K562 (cell line): ENCODE results near the gene DGCR6L. TPM values are rescaled to one million over a fixed set of nuclear protein-coding genes. Genes with fewer than 3 reads are reported as not detected.
"Not testable (repeated sequence)": the region's sequence is repeated elsewhere in the genome, so short reads cannot be mapped to it uniquely, and the experiment has no call there.

Source experiments
- ATAC-seq: fragments of 200-7000 bp; cut with Tn5 transposase; 3 replicates; pipeline ENCODE4 v1.9.1; 2020; ENCODE audit warnings: moderate library complexity
- BruUV-seq: library from RNA; stranded (reverse); fragments of 400-500 nt; replicated peaks from 2 replicates; lab custom pipeline; 2021; lab: Mats Ljungman, UMichigan
- CTCF ChIA-PET: fragments of 300-600 bp; formaldehyde crosslinking; extraction: SDS; loops from one replicate; lab custom pipeline; 2021; ENCODE audit warnings: low intra/inter-chr PET ratio; lab: Yijun Ruan, JAX
- POLR2A ChIA-PET: fragments of 300-600, 350-650 bp; sonication (Branson Sonifier 250); formaldehyde crosslinking; extraction: SDS; loops from one replicate; lab custom pipeline; 2021; ENCODE audit warnings: antibody characterized with exemption, inconsistent platforms; lab: Yijun Ruan, JAX
- DNase-seq, 4 experiments: peaks; one replicate each; pipeline versions ENCODE4 v3.0.0 to v3.0.0-alpha.2; 2011 to 2018; ENCODE audit warnings: low spot score in 3 of 4, mixed read lengths in 3 of 4; ENCODE audit errors: extremely low read depth in 1 of 4
- FAIRE-seq: peaks from 2 replicates; lab custom pipeline; 2011; peaks lifted over from hg19 to GRCh38; lab: Jason Lieb, UNC
- H2AFZ ChIP-seq: 2 replicates; pipeline ENCODE4 v1.6.0; 2011; ENCODE audit warnings: low read depth, low read length, control low read depth, inconsistent platforms
- H3K27ac ChIP-seq: fragments of 200-600 bp; 3 replicates; pipeline ENCODE4 v1.8.0; 2011; ENCODE audit warnings: low read depth, mild to moderate bottlenecking, control low read depth, inconsistent platforms, low read length, moderate library complexity, mixed read lengths; ENCODE audit errors: extremely low read depth
- H3K27me3 ChIP-seq, 2 experiments: fragments of 300-600 bp in 1 of 2; 2 replicates in 1 of 2; 3 replicates in 1 of 2; pipeline versions ENCODE4 v1.6.0 to v1.8.0; 2011; ENCODE audit warnings: inconsistent platforms in 2 of 2, low read length in 2 of 2, mild to moderate bottlenecking in 1 of 2, mixed read lengths in 1 of 2, moderate library complexity in 1 of 2; ENCODE audit not compliant: control insufficient read depth in 2 of 2, insufficient read depth in 2 of 2
- H3K36me3 ChIP-seq: fragments of 300-600 bp; 3 replicates; pipeline ENCODE4 v1.8.0; 2011; ENCODE audit warnings: mild to moderate bottlenecking, low read length, inconsistent platforms; ENCODE audit not compliant: control insufficient read depth, insufficient read depth
- H3K4me1 ChIP-seq, 2 experiments: fragments of 200-600 bp in 1 of 2; replicated peaks in 1 of 2; 2 replicates in 1 of 2; 3 replicates in 1 of 2; pipeline versions ENCODE4 v1.5.1 to v1.8.0; 2011; ENCODE audit warnings: inconsistent platforms in 2 of 2, low read length in 2 of 2, mild to moderate bottlenecking in 1 of 2, mixed read lengths in 1 of 2, moderate library complexity in 1 of 2; ENCODE audit not compliant: control insufficient read depth in 2 of 2, insufficient read depth in 2 of 2
- H3K4me2 ChIP-seq: 2 replicates; pipeline ENCODE4 v1.6.1; 2011; ENCODE audit warnings: low read length, control low read depth, inconsistent platforms, mixed read lengths; ENCODE audit not compliant: insufficient read depth
- H3K4me3 ChIP-seq: fragments of 200-600 bp; sonication (generic), shearing (Covaris generic); 2 replicates; pipeline ENCODE4 v1.5.1; 2016; ENCODE audit warnings: control low read depth, inconsistent platforms
- H3K79me2 ChIP-seq: fragments of 200-600 bp; 3 replicates; pipeline ENCODE4 v1.8.0; 2011; ENCODE audit warnings: low read length, inconsistent platforms; ENCODE audit not compliant: control insufficient read depth, insufficient read depth
- H3K9ac ChIP-seq, 2 experiments: 2 replicates each; pipeline versions ENCODE4 v1.6.0 to v1.6.1; 2011; ENCODE audit warnings: low read depth in 2 of 2, low read length in 2 of 2, control low read depth in 1 of 2, inconsistent platforms in 1 of 2, mild to moderate bottlenecking in 1 of 2, mixed read lengths in 1 of 2; ENCODE audit not compliant: insufficient read depth in 1 of 2
- H3K9me1 ChIP-seq: one replicate; pipeline ENCODE4 v1.6.0; 2011; ENCODE audit warnings: inconsistent platforms, mild to moderate bottlenecking, low read length, moderate library complexity; ENCODE audit not compliant: control insufficient read depth, insufficient read depth
- H3K9me3 ChIP-seq: replicated peaks from 2 replicates; pipeline ENCODE4 v1.5.1; 2011; ENCODE audit warnings: low read depth, low read length, inconsistent platforms; ENCODE audit not compliant: control insufficient read depth, insufficient read depth
- H4K20me1 ChIP-seq: replicated peaks from 2 replicates; pipeline ENCODE4 v1.6.1; 2011; ENCODE audit warnings: low read length, inconsistent platforms, mixed read lengths; ENCODE audit not compliant: control insufficient read depth, insufficient read depth
- ATF1 ChIP-seq, 2 experiments: fragments of 450-650 bp in 1 of 2; IDR thresholded peaks; 2 replicates each; pipeline ENCODE4 v1.6.1; 2016; ENCODE audit warnings: missing compliant biosample characterization in 1 of 2, missing genetic modification characterization in 1 of 2
- BHLHE40 ChIP-seq: IDR thresholded peaks from 2 replicates; pipeline ENCODE4 v1.6.1; 2011; ENCODE audit warnings: low read length, improper control_type of control experiment
- CBFA2T2 ChIP-seq: fragments of 450-650 bp; conservative IDR thresholded peaks from 2 replicates; pipeline ENCODE4 v1.6.1; 2017; ENCODE audit warnings: mild to moderate bottlenecking
- CREM ChIP-seq: IDR thresholded peaks from 2 replicates; pipeline ENCODE4 v1.6.1; 2014; ENCODE audit warnings: antibody characterized with exemption, low read depth
- JUNB ChIP-seq: fragments of 450-650 bp; formaldehyde crosslinking; conservative IDR thresholded peaks from 2 replicates; pipeline ENCODE4 v1.4.0; 2020; ENCODE audit warnings: mild to moderate bottlenecking
- RAD51 ChIP-seq: fragments of 450-650 bp; IDR thresholded peaks from 2 replicates; pipeline ENCODE4 v1.7.1; 2016; ENCODE audit warnings: low read depth, mild to moderate bottlenecking, borderline replicate concordance
- RBBP5 ChIP-seq: fragments of 200-600 bp; sonication (generic); IDR thresholded peaks from 2 replicates; pipeline ENCODE4 v1.6.1; 2012; ENCODE audit warnings: borderline replicate concordance, mild to moderate bottlenecking, low read length, control low read depth, inconsistent platforms; ENCODE audit not compliant: insufficient read depth, poor library complexity, severe bottlenecking
- TFE3 ChIP-seq: fragments of 450-650 bp; formaldehyde crosslinking; IDR thresholded peaks from 2 replicates; pipeline ENCODE4 v1.4.0; 2020; ENCODE audit warnings: mild to moderate bottlenecking, mixed read lengths
- USF2 ChIP-seq: sonication (generic); formaldehyde crosslinking; IDR thresholded peaks from 2 replicates; pipeline ENCODE4 v1.5.0; 2020; ENCODE audit warnings: missing genetic modification reagents
- ZNF263 ChIP-seq: sonication (generic); formaldehyde crosslinking; IDR thresholded peaks from 2 replicates; pipeline ENCODE4 v1.8.0; 2022; ENCODE audit warnings: mild to moderate bottlenecking, missing genetic modification reagents, borderline replicate concordance
- ZNF695 ChIP-seq: fragments of 450-650 bp; formaldehyde crosslinking; IDR thresholded peaks from 2 replicates; pipeline ENCODE4 v1.4.0; 2020; ENCODE audit warnings: mild to moderate bottlenecking, moderate library complexity
- WGBS: fragments of 100-300 bp; shearing (Covaris generic); methylation state at CpG from one replicate; pipeline ENCODE4 v1.1.6; 2016; ENCODE audit warnings: low coverage, mixed read lengths; ENCODE audit not compliant: insufficient coverage; ENCODE audit errors: missing lambda C conversion rate; 5-methylcytosine and 5-hydroxymethylcytosine counted together
- in situ Hi-C: fragments of 300-500 bp; cut with MboI; formaldehyde crosslinking; loops from 4 replicates; pipeline ENCODE4 v1.15.0; 2018; ENCODE audit warnings: inconsistent platforms, mixed read lengths
- intact Hi-C: fragments of 100-400 bp; cut with micrococcal nuclease; formaldehyde crosslinking; loops from 2 replicates; pipeline ENCODE4 v1.14.2; 2022
- polyA plus RNA-seq, 8 experiments: library from polyadenylated mRNA; depleted of rRNA in 4 of 8; stranded (reverse) in 5 of 8; unstranded in 3 of 8; fragments of >200 nt; fragmentation: Nextera tagmentation in 2 of 8; fragmentation: Illumina TruSeq in 1 of 8; extraction: Ambion mirVana in 2 of 8; extraction: Trizol in 1 of 8; gene quantifications; 2 replicates each; pipeline versions ENCODE4 v1.2.1 to v1.2.3, GENCODE V29; 2011 to 2014; ENCODE audit warnings: inconsistent platforms in 1 of 8, missing spikeins in 1 of 8
- total RNA-seq, 7 experiments: library from RNA; depleted of rRNA in 6 of 7; stranded (reverse); fragments of >200 nt in 6 of 7; fragmentation: Illumina TruSeq in 2 of 7; extraction: Trizol in 2 of 7; gene quantifications; 2 replicates each; pipeline versions ENCODE4 v1.2.1 to v1.2.3, GENCODE V29; 2011 to 2021; ENCODE audit warnings: low replicate concordance in 1 of 7
- TF ChIP-seq, protein P1 (sequence below): sonication (generic); formaldehyde crosslinking; IDR thresholded peaks from 2 replicates; pipeline ENCODE4 v1.9.0; 2022; ENCODE audit warnings: mild to moderate bottlenecking, missing genetic modification reagents
- TF ChIP-seq, protein P2 (sequence below): sonication (generic); formaldehyde crosslinking; IDR thresholded peaks from 2 replicates; pipeline ENCODE4 v1.9.0; 2022; ENCODE audit warnings: mild to moderate bottlenecking, missing genetic modification reagents
- TF ChIP-seq, protein P3 (sequence below): sonication (generic); formaldehyde crosslinking; IDR thresholded peaks from 2 replicates; pipeline ENCODE4 v1.8.1; 2023; ENCODE audit warnings: mild to moderate bottlenecking, missing genetic modification reagents

The DGCR6L gene
- total and polyA plus RNA-seq, 9 of the 15 experiments (the other 6 are each of a cell fraction or from before 2014, with no cell fraction given), result 3.6 to 151 (median 51.0) TPM

GRCh38 chr22:20269673-20270072 is 50.2 kb downstream of the DGCR6L start:
- 5% methylated on average over 8 of the region's 8 CpGs for WGBS
- H2AFZ ChIP-seq; H3K9me3 ChIP-seq; in situ Hi-C loops; DNase-seq; H3K9me1 ChIP-seq; BruUV-seq; H3K27ac ChIP-seq; H3K36me3 ChIP-seq; H3K9ac ChIP-seq; H3K79me2 ChIP-seq; H3K4me2 ChIP-seq; H3K4me3 ChIP-seq; TF ChIP-seq ATF1 (CRISPR knock-in tag; IDR thresholded peaks at IDR 0.05): not testable (repeated sequence)
- intact Hi-C loops, result loop anchor here (1.0 to 5.0 kb wide), 2 partner anchors 63 to 92 kb away; no protein-coding TSS in a partner anchor
- Histone ChIP-seq H3K4me1 (peaks cover 4 to 68% of the 10 kb centered on the region in 2 experiments; a peak in 4 of 5 replicates), H4K20me1 (peaks cover 51% of the 10 kb centered on the region), H3K27me3 (peaks cover 17 to 67% of the 10 kb centered on the region in 2 experiments; a peak in 4 of 5 replicates)
- FAIRE-seq (peak; percentile 44), ATAC-seq (peak; percentile 7)
- TF ChIP-seq RBBP5, result peak; percentile 15
- TF ChIP-seq ZNF263 (CRISPR knock-in tag), result peak; percentile 67
- TF ChIP-seq, protein P1, sequence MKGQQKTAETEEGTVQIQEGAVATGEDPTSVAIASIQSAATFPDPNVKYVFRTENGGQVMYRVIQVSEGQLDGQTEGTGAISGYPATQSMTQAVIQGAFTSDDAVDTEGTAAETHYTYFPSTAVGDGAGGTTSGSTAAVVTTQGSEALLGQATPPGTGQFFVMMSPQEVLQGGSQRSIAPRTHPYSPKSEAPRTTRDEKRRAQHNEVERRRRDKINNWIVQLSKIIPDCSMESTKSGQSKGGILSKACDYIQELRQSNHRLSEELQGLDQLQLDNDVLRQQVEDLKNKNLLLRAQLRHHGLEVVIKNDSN (CRISPR knock-in tag), result peak; percentile 90
- TF ChIP-seq CREM, result 0 out of 2 replicates have a peak, but pooled peaks have one; percentile 6
- 0 out of 2 replicates have a peak, but pooled peaks have one; percentile 28 for TF ChIP-seq JUNB (CRISPR knock-in tag)
- peak; percentile 72 for TF ChIP-seq RAD51
- TF ChIP-seq, protein P2, sequence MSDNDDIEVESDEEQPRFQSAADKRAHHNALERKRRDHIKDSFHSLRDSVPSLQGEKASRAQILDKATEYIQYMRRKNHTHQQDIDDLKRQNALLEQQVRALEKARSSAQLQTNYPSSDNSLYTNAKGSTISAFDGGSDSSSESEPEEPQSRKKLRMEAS, result 0 out of 2 replicates have a peak, but pooled peaks have one; percentile 14
- 0 out of 2 replicates have a peak, but pooled peaks have one; percentile 21 for TF ChIP-seq CBFA2T2
- TF ChIP-seq ZNF695 (CRISPR knock-in tag), result 0 out of 2 replicates have a peak, but pooled peaks have one; percentile 64
- TF ChIP-seq, protein P3, sequence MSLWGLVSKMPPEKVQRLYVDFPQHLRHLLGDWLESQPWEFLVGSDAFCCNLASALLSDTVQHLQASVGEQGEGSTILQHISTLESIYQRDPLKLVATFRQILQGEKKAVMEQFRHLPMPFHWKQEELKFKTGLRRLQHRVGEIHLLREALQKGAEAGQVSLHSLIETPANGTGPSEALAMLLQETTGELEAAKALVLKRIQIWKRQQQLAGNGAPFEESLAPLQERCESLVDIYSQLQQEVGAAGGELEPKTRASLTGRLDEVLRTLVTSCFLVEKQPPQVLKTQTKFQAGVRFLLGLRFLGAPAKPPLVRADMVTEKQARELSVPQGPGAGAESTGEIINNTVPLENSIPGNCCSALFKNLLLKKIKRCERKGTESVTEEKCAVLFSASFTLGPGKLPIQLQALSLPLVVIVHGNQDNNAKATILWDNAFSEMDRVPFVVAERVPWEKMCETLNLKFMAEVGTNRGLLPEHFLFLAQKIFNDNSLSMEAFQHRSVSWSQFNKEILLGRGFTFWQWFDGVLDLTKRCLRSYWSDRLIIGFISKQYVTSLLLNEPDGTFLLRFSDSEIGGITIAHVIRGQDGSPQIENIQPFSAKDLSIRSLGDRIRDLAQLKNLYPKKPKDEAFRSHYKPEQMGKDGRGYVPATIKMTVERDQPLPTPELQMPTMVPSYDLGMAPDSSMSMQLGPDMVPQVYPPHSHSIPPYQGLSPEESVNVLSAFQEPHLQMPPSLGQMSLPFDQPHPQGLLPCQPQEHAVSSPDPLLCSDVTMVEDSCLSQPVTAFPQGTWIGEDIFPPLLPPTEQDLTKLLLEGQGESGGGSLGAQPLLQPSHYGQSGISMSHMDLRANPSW (CRISPR knock-in tag), result 0 out of 2 replicates have a peak, but pooled peaks have one; percentile 51
- TF ChIP-seq TFE3 (CRISPR knock-in tag), result peak; percentile 85
- peak; percentile 27; the same call in 1 of the 2 replicates for TF ChIP-seq ATF1 (tag; IDR thresholded peaks at IDR 0.05)
- TF ChIP-seq BHLHE40, result 0 out of 2 replicates have a peak, but pooled peaks have one; percentile 20
- TF ChIP-seq USF2 (CRISPR knock-in tag), result peak; percentile 79
- ChIA-PET CTCF (interaction anchor here (1.4 kb wide), 1 partner anchor 299 kb away, joined by 6 read pairs; no protein-coding TSS in a partner anchor), POLR2A (interaction anchor here (0.5 to 1.3 kb wide), 3 partner anchors 11 to 295 kb away, joined by 3 read pairs; no protein-coding TSS in a partner anchor)
